CD4-positive, alpha-beta T cell treated with Interleukin-6 for 4 hours (primary cell): Measurements from ENCODE around the gene FIS1.
"Not testable (repeated sequence)": the region's sequence is repeated elsewhere in the genome, so short reads cannot be mapped to it uniquely, and the experiment has no call there.

Experiments used
- DNase-seq: peaks from one replicate; pipeline ENCODE4 v3.0.0-alpha.2; 2020; ENCODE audit warnings: mixed read lengths

FIS1 gene

DNA sequence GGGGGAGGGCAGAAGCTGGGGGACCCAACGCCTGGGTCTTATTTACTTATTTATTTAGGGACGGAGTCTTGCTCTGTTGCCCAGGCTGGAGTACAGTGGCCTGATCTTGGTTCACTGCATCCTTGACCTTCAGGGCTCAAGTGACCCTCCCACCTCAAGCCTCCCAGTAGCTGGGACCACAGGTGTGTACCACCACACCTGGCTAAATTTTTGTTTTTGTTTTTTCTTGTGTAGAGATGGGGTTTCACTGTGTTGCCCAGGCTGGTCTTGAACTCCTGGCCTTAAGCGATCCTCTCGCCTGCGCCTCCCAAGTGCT lies 42.3 kb downstream of the FIS1 start:
- no peak for DNase-seq

DNA sequence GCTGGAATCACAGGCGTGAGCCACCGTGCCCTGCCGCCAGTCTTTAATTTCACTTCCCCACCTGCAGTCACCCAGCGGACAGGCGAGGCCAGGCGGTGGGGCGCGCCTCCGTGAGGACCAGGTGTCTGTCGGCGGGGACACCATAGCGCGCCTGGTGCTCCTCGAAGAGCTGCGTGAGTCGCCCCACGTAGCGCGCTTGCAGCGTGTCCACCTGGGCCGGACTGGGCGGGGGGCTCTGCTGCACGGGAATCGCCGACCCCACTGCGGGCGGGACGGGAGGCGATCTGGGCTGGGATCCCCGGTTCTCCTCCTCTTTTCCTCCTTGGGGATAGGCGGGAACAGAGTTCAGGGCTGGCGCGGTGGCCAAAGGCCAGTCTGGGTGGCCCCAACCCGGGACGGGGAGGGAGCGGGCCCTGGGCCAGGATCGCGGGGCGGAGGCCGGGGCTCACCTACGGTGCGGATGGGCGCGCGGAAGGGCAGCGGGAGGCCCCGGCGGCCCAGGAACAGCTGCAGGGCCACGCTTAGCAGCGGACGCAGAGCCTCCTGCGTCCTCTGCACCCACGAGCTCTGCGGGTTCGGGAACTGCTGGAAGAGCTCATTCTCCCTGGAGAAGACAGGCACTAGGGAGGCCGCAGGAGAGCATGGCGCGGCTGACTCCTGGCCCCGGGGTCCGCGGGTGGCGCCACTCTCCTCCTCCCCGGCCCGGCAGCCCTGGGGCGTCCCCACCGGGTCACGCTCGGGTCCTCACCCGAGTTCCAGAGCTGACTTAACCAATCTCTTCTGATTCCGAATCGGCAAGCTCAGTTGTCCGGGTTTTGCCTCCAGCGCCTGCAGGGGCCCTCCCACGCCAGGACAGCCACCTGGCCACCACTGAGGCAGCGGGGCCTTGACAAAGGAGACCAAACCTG lies 42.9 kb downstream of the FIS1 start:
- no peak for DNase-seq

DNA sequence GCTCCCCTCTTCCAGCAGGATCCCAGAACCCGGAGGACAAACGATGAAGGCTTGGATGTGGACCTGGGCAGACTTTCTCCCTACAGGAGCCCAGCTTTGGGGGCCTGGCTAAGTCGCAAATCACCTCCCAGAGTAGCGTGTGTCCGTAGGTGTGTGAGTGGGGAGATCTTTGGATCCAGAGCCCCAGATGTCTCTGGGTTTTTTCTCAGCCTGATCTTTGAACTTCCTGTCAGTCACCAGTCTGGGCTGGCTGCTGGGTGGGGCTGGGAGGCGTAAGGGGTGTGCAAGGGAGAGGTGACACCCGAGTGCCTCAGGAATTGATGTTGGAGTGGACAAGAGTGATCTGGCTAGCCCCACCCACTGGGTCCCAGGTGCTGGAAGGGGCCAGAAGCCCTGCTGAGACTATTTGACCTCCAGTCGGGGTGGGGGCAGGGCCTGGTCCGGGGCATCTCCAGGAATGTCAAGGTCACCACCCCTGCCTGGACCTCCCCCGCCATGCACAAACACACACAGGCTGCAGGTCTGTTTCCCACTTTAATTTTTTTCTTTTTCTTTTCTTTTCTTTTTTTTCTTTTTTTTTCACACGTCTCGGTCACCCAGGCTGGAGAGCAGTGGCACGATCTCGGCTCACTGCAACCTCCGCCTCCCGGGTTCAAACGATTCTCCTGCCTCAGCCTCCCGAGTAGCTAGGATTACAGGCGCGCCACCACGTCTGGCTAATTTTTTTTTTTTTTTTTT lies 43.9 kb downstream of the FIS1 start, which contains the start of gene MOGAT3:
Gene MOGAT3 (minus strand): TSS at position 175 of the 738 bp plus-strand sequence. CDS start 182 bp downstream, outside the sequence.
- DNase-seq: no peak

DNA sequence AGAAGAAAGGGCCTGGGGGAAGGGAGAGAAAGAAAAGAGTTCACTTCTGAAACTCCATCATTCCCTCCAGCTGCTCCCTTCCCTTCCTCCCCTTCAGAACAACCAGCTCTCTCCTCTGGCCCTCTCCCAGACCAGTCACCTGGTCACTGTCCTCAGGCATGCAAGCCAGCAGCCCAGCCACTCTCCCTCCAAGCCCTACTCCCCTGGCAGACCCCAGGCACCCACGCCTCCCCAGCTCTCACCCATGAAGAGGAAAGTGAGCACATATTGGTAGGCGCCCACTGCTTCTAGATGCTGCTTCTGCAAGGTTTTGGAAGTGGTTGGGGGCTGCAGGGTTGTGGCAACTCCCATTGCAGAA lies 44.4 kb downstream of the FIS1 start:
- no peak for DNase-seq

DNA sequence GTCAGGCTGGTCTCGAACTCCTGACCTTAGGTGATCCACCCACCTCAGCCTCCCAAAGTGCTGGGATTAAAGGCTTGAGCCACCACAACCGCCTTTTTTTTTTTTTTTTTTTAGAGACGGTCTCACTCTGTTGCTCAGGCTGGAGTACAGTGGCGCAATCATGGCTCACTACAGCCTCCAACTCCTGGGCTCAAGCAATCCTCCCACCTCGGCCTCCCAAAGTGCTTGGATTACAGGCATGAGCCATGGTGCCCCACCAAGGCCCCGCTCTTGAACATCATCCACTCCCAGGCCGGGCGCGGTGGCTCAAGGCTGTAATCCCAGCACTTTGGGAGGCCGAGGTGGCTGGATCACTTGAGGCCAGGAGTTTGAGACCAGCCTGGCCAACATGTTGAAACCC lies 45.4 kb downstream of the FIS1 start:
- not testable (repeated sequence) for DNase-seq

DNA sequence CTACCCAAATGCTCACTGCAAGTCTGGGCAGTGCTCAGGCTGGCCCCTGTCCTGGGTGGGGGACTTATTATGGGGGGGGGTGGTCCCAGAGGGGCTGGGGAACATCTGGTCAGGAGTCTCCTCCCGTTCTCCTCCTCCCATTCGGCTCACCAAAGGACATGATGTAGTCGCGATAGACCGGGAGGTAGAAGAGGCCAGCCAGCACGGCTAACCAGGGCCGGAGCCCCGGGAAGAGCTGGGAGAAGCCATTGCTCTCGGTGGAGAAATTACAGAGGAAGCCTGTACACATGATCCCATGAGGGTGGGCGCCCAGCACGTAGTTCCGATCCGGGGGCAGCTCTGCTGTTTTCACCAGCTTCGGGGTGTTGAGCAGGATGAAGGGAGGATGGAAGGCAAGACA lies 46.4 kb downstream of the FIS1 start:
- no peak for DNase-seq

DNA sequence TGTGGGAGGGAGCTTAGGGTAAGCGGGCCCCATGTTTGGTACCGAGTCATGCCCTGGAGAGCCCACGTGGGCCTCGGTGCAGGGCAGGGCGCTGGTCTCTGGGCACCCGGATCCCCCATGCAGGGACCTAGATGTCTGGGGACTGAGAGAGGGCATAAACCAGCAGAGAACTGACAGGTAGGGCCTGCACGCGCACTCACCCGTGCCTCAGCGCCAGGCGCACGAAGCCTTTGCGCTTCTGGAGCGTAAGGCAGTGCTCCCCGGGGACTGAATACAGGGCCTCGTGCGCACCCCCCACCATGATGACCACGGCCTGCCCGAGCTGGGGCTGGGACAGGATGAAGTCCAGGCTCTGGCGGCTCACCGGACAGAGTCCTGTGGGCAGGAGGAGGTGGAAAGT lies 46.9 kb downstream of the FIS1 start:
- DNase-seq: no peak

DNA sequence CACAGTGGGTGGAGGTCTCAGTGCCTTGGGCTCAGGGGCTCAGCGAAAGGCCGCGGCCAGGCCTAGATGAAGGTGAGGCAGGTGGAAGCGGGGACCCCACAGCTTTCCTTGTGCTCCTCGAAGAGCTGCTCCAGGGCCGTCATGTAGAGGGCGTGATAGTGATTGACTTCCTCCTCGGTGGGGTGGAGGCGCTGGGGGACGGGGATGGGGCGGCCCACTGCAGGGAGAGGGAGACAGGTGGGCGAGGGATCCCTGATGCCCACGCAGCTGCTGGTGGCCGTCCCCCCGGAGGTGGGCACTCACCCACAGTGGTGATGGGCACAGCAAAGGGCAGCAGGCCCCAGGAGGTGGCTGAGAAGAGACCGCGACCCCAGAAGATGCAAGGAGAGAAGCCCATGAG lies 49.0 kb downstream of the FIS1 start:
- DNase-seq: no peak
